HG02973 (cell line): ENCODE results near the gene TTC23L.

Source experiments
- ATAC-seq: cut with Tn5 transposase; IDR thresholded peaks from one replicate; pipeline ENCODE4 v1.9.1; 2021; ENCODE audit warnings: moderate library complexity; ENCODE audit not compliant: unreplicated experiment

TTC23L gene

DNA sequence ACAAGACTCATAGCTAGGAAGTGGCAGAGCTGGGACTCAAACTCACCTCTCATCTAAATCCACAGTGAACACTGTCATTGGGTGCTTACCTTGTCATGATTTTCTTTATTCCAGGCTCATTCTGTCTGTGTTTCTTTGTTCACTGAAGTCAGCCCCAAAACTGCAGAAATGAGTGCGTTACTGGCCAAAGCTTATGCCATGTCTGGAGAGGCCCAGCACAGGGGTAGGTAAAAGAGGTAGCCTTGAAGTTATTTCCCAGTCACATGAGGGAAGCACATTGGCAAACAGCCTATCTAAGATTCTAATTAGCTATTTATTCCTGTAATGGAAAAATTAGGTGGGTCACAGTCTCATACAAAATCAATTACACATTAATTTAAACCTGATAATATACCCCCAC is 29.8 kb downstream of the TTC23L start:
- ATAC-seq: no peak

DNA sequence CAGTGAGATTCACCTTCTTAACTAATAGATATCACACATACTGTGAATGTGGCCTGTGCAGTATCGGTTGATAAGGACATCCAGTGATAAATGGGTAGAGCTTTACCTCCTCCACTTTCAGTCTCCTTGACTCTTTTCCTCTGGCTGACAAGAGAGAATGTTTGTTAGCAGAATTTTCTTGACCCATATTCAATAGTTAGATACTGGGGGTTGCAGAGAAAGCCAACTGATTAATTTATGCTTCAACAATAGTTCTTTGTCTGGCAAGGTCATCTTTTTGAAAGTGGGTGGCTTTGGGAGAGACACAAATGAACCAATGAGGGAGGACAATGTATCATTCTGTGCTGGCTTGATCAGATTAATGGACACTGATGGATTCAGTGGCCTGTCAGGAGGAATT is 30.3 kb downstream of the TTC23L start:
- no peak for ATAC-seq

DNA sequence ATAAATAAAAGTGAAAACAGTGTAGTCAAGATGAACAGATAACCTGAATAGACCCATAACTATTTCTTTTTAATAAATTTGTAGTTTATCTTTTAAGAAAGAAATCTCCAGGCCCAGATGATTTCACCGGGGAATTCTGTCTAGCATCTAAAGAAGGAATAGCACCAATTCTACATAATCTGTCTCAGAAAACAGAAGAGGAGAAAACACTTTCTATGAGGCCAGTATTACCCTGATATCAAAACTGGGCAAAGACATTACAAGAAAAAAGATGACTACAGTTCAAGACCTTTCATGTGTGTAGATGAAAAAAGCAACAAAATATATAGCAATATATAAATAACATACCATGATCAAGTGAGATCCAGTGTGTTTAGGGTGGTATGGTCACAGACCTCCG is 31.4 kb downstream of the TTC23L start:
- no peak for ATAC-seq

DNA sequence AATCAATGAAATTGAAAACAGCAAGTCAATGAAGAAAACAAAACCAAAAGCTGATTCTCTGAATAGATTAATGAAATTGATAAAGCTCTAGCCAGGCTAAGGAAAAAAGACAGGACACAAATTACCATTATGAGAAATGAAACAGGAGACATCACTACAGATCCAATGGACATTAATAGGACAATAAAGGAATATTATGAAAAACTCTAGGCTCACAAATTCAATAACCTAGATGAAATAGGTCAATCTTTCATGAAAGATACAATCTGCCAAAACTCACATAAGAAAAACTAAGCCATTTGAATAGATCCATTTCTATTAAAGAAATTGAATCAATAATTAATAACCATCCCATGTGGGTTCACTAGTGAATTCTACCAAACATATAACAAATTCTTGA is 37.3 kb downstream of the TTC23L start:
- no peak for ATAC-seq

DNA sequence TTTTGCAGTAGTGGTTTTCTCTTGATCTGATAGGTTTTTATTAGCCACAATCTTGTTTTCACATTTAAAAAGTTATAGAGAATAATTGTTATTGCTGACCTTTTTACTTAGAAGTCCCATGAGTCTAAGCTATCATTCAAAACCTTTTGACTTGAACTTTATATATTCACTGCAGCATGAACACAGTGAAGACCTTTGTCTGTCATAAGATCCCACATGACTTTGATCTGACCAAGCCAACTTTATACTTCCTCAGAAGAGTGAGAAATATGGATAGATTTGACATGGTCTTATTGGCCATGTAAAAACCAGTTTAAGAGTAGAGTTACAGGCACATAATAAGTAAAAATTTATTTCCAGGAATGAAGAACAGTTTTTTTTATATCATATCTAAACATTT is 42.3 kb downstream of the TTC23L start:
- ATAC-seq: no peak

DNA sequence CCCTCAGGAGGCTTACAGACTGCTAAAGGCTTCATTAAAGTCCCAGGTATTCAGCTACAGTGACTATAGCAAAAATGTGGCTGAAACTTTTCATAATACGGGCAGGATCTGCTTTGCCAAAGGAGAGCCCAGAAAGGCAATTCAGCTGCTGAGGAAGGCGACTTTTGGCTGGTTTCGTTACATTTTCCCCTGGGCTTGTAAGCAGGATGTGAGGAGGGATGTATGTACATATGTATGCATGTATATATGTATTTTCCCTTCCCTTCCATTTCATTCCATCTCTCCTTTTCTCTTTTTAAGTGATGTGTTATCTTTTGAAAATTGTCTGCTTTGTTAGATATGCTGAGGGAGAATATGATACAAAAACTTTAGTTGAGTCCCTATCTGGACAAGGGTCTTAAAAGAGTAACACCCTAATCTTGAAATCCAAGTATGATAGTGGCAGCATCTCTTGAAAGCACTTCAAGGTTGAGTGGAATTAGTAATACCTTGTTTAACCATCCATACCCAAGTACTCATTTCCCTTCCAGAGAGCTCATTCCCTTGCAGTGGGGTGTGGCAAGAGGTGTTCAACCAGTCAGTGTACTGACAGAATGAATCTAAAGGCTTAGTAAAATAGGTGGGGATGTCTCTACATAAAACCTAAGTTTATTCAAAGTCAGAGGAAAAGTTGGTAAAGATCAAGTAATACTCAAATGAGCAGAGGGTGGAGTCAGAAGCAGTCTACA is 47.6 kb downstream of the TTC23L start:
- no peak for ATAC-seq

DNA sequence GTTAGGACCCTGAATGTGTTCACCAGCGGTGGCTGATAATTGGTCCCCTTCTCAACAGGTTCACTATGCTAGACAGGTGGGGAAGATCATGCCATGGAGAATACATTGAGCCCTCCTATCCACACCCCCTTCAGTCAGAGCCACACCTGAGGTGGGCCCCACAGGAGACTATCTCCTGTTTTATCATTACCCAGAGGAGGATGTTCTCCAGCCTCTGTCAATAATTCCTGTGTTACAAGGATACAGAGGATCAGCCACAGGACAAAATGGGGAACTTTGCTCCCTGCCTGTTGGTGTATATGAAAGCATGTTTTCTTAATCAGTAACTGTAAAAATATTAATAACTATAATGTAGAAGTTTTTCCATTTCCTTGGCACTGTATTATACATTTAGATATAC is 50.4 kb downstream of the TTC23L start:
- ATAC-seq: no peak

DNA sequence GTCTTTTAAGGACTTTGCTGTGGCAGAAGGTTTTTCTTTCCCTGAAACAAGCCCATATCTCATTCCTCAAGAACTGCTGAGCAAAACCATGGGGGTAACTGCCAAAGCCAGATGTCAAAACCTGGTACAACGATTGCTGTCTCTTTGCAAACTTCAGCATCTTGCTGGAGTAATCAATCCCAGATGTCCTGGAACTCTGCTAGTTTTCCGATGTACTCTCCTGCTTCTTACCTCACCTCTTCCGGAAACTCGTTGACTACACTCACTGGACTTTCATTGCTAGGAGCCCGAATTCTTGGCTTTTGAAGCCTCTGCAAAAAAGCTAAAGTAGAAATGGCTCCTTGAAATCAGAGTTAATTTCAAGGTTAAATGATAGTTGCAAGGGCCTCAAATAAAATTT is 53.0 kb downstream of the TTC23L start:
- no peak for ATAC-seq

DNA sequence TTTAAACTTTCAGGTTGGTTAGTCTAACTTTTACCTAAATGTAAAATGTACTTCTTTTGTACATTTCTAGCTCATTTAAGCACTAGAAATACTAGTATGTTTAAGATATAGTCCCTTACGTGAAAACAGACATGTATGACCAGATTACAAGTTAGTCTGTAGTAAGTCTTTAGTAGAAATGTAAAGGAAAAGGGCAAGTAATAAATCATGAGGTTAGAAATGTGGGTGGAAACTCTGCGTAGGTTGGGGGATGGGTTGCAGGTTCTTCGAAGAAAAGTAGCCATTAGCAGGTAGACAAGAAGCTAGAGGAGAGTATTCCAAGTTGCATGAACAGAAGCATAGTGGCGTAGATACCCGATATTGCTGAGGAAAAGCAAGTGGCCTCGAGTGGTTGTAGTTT is 53.5 kb downstream of the TTC23L start:
- ATAC-seq: no peak

DNA sequence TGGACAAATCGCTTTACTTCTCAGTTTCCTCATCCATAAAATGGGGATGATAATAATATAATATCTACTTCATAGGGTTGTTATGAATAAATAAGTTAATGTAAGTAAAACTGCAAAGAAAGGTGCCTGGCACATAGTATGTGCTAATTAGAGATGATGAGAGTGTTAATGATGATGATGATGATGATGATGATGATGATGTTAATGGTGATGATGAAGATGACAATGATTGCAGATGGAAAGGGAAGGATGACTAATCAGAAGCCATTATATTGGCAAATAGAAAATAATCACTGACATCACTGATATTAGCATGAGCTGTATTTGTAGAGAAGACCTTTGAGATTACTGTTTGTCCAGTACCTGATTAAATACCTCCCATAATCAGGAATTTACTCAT is 55.8 kb downstream of the TTC23L start:
- no peak for ATAC-seq

DNA sequence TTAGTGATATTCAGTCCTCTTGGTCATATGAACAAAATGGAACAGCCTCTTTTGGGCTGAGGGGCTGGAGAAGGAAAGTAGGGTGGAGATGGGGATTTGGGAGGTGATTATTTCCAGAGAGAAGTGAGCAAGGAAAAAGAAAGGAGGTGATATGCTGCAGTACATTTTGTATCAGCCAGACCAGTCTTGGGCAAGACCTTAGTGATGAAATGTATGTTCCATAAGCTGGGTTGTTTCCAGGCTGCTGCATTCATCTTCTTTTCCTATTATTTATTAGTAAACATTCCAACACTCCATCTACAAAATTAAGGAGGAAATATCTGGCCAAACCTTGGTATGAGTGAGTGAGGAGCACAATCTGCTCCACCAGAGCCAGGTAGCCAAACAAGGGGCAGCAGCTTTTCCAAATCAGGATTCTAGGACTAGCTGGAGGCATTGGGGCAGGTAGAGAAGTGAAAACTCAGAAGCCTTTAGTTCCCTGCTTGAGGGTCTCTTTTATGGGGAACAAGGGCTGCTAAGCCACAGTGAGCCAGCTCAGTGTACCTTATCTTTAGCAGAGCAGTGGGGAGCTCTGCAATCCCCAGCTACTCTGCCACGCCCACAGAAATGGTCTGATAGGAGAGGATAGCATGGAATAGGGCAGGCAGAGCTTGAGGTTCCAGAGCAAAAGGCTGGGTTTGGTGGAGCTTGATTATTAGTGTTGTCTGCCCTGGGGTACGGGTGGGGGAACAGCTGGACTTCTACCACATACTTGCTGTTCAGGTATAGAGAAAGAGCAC is 56.9 kb downstream of the TTC23L start:
- no peak for ATAC-seq

DNA sequence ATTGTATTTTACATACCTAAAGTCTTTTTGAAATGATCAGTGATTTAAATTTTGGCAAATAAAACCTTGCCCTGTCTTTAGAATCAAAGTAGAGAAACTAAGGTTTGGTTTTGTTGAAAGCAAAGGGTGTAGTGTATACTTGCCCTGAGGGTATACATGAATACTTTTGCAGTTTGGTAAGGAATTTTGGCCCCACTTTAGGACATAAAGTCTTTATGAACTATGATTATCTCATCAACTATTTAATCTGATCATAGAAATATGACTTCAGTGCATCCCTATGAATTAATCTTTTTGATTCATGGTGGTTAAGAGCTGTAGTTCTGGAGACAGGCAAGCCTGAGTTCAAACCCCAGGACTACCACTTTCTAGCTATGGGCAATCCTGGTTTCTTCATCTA is 58.7 kb downstream of the TTC23L start:
- ATAC-seq: no peak

DNA sequence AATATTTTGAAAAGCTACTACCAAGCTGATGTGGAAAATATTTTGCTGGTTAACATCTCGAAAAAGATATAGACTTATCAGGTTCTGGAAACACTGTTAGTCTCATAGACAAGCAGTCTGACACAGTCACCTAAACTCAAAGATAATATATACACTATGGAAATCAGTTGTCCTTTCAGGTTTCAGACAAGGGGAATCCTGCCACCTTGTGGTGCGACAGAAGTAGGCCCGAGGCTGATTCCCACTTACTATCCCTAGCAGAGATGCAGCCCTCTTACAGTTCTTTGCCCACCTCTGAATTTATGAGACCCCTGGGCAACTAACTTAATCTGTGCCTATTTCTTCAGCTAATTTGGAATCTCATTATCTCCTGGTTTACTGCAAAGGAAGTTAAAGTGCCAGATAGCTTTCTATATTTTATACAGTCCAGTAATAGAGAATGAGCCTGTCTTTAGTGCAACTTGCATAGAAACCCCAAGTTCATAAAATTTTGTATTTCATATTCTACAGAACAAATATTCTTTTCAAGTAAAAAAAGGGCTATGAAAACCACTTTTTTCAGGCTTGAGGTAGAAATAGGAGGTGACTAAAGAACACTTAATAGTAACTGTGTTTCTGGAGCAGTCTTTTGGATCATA is 59.4 kb downstream of the TTC23L start:
- peak; percentile 74 for ATAC-seq

DNA sequence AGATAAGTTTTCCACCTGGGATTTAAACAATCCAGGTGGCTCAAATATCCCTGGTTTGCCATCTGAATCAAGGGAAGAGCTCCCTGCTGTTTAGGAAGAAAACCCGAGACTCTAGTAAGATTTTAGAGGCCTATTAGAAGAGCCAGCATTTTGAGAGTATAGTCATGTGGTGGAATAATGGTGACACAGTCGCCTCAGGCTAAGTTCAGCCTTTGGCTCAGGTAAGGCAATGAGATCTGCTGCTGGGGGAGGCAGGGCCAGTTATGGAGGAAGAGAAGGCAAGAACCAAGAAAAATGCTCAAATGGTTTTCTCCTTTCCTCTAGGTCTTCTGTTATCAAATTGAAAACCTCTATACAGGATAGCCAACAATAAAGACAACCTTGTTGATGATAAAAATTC is 60.1 kb downstream of the TTC23L start:
- ATAC-seq: no peak

DNA sequence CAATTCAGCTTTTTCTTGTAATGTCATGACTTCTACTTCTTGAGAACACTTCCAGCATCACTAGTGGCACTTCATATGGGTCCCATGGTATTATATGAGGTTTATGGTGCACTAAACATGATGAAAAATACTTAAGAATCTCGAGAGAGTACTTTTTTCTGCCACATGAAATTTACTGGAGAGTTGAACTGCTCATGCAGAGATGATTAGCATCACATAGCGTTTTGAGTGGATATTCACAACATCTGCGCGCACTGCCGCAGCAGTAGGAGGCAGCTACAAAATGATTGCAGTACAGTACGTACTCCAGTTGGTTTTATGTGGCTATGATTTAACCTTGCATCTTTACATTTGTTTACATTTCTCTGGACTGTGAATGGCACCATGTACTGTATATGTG is 61.7 kb downstream of the TTC23L start:
- no peak for ATAC-seq

DNA sequence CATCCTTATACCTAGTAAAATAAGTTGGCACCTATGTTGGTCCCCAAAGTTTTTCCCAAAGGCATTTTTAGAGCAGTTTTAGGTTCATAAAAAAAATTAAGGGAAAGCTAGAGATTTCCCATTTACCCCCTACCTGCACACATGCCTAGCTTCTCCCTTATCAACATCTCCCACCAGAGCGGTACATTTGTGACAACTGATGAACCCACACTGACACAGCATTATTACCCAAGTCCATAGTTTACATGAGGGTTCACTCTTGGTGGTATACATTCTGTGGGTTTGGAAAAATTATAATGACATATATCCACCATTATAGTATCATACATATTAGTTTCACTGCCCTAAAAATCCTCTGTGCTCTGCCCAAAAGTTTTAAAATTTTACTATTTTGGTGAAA is 64.3 kb downstream of the TTC23L start:
- ATAC-seq: no peak

DNA sequence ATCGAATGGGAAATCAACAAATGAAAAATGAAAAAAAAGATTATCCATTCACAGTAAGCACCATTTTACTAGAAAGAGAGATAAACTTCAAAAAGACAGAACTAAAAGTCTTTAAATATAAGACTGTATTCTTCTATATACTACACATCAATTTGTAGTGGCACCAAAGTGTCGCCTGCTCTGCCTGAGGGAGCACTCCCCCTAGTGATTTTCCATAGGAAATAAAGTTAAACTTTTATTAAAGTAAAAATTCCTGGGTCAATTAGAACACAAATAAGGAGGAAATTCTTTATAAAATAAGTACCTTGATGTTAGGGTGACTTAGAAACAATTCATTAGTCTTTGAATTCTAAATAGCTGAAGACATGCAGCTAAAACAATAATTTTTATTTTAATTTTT is 66.6 kb downstream of the TTC23L start:
- ATAC-seq: no peak

DNA sequence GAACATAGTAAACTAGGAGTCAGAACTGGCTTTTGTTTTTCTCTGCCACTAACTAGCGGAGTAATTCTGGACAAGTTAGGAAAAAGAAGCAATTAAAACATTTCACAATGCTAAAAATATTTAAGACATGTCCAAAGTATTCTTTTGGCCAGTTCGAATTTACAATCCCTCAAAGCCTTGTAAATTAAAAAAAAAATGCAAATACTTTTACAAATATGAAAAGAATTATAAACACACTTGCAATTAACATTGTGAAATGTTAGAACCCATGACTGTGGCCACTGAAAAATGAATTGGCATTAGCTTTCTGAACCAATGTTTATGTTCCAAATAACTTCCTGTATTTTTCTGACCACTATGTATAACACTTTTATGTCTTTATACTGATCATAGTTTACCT is 74.1 kb downstream of the TTC23L start:
- ATAC-seq: no peak

DNA sequence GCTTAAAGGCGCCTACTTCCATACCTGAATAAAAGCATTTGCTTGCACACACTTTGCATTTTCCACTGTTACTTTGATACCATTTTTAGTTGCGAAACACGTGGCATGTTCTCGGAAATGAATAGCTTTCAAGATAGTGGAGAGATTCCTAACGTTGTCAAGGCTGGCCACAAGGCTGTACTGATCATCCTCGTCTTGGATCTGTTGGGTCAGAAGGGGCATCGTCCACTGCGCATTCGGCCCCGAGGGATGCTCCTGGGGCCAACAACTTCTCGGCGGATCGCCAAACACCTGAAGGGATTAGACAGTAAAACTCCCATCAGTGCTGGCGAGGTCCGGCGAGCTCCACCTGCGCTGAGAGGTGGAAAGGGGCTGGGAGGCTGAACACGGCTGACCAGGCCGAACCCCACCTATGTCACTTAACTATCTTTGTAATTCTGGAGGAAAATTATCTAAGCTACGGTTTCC is 75.7 kb downstream of the TTC23L start:
- ATAC-seq: peak; percentile 6

DNA sequence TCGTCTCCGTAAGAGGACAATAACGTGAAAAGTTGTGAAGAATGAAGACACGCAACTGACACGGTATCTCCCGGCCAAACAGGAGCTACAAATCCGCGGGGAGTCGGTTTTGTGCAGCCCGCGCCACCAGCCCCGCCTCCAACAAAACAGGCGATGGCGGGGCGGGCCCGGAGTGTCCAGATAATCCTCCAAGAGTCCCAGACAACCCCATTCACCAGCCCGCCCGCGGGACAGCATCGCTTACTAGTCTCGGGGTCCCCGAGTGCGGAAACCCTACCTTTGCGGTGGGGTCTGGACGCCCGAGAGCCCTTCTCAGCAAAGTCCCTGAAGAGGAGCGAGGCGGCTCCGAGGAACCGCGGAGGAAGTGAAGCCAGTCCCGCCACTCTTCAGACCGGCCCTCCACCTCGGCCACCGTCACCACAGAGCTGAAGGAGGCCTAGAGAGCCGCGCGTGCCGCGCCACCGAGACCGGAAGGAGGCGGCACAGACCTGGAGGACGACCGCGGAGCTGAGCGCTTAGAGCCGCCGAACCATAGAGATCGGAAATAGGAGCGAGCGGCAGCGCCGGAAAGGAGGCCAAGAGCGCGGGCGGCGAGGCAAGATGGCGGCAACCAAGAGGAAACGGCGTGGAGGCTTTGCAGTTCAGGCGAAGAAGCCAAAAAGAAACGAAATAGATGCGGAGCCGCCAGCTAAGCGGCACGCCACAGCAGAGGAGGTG is 76.3 kb downstream of the TTC23L start, which contains the start of the genes BRIX1 and RAD1:
TSS of gene BRIX1 (plus strand) at position 573 of the 717 bp plus-strand sequence. CDS start at position 601, 28 bp downstream.
TSS of gene RAD1 (minus strand) at position 366 of the 717 bp plus-strand sequence. CDS start 612 bp downstream, outside the sequence.
- peak; percentile 96 for ATAC-seq

DNA sequence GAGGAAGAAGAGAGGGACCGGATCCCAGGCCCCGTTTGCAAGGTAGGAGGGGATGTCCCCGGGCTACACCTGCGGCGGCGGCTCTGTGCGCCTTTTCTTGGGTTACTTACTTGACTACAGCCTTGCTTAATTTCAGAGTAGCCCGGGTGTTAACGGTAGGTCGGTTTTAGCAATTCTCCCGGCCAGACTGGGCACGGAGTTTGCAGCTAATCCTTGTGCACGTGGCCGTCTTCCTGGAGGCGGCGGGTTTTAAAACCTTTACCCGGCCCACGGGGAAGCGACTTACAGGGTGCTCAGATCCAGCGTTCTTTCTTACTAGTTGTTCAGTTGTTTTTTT is 76.9 kb downstream of the TTC23L start:
- ATAC-seq: peak; percentile 16
